Activated CD4-positive, alpha-beta T cell treated with anti-CD3 and anti-CD28 coated beads, Interleukin-10, Interleukin-2, amounts not matched to agents 100 ng/mL and 50 ng/mL, durations not matched to agents 16 hours and 8 hours (primary cell): ENCODE data around the gene ZBTB26.
A peak's percentile ranks its signal among the peaks of the same experiment; 100 is the strongest.

Experiments used
- DNase-seq: peaks from one replicate; pipeline ENCODE4 v3.0.0-alpha.2; 2020

ZBTB26 gene

GRCh38 chr9:122931226-122932121 lies at the start of gene ZBTB26:
ZBTB26 (minus strand) TSS chr9:122931512; CDS start chr9:122919934, 11,578 bp downstream.
- peak; percentile 96 for DNase-seq

GRCh38 chr9:122978601-122979000 lies 47.3 kb upstream of the ZBTB26 start:
- no peak for DNase-seq

- DNase-seq: no peak
These were observed 43.9 kb upstream of the ZBTB26 start for GRCh38 chr9:122975196-122975595.

- DNase-seq: no peak
These were observed 29.8 kb upstream of the ZBTB26 start for GRCh38 chr9:122961139-122961538.

- no peak for DNase-seq
These were observed 24.6 kb upstream of the ZBTB26 start for GRCh38 chr9:122955961-122956360.

GRCh38 chr9:122954253-122954691 lies 23.0 kb upstream of the ZBTB26 start:
- no peak for DNase-seq

GRCh38 chr9:122951056-122951455 lies 19.7 kb upstream of the ZBTB26 start:
- DNase-seq: no peak

GRCh38 chr9:122950263-122950662 lies 19.0 kb upstream of the ZBTB26 start:
- no peak for DNase-seq

GRCh38 chr9:122949696-122950095 lies 18.4 kb upstream of the ZBTB26 start:
- no peak for DNase-seq

GRCh38 chr9:122948313-122948712 lies 17.0 kb upstream of the ZBTB26 start:
- DNase-seq: peak; percentile 69

- no peak for DNase-seq
These were observed 15.2 kb upstream of the ZBTB26 start for GRCh38 chr9:122946461-122947005.

- no peak for DNase-seq
These were observed 13.9 kb upstream of the ZBTB26 start for GRCh38 chr9:122944960-122945888.

GRCh38 chr9:122941582-122942234 lies 10.4 kb upstream of the ZBTB26 start:
- no peak for DNase-seq

GRCh38 chr9:122940749-122941581 lies 9.7 kb upstream of the ZBTB26 start, which contains the start of gene RABGAP1:
RABGAP1 (plus strand) TSS chr9:122941020; CDS start chr9:122957060, 16,040 bp downstream.
- peak; percentile 99 for DNase-seq

- DNase-seq: no peak
These were observed 9.1 kb upstream of the ZBTB26 start for GRCh38 chr9:122940454-122940748.

GRCh38 chr9:122939601-122940000 lies 8.3 kb upstream of the ZBTB26 start:
- DNase-seq: no peak

GRCh38 chr9:122936883-122937282 lies 5.6 kb upstream of the ZBTB26 start:
- no peak for DNase-seq

- no peak for DNase-seq
These were observed 5.2 kb upstream of the ZBTB26 start for GRCh38 chr9:122936464-122936863.

- no peak for DNase-seq
These were observed 629 bp downstream of the ZBTB26 start for GRCh38 chr9:122930541-122931225.

- no peak for DNase-seq
These were observed 1.4 kb downstream of the ZBTB26 start for GRCh38 chr9:122929796-122930354.

- no peak for DNase-seq
These were observed 7.4 kb downstream of the ZBTB26 start for GRCh38 chr9:122923947-122924346.
